ENCODE data around the gene CELA1.
"Not testable (repeated sequence)": the region's sequence is repeated elsewhere in the genome, so short reads cannot be mapped to it uniquely, and the experiment has no call there.

CELA1 gene

DNA sequence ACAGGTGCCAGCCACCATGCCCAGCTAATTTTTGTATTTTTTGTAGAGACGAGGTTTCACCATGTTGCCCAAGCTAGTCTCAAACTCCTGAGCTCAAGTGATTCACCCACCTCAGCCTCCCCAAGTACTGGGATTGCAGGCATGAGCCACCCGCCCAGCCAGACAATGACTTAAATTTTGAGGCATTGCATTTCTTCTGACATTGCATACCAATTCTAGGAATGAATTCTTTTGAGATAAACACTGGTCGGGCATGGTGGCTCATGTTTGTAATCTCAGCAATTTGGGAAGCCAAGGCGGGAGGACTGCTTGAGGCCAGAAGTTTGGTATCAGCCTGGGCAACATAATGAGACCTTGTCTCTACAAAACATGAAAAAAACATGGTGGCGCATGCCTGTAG, 2.5 kb upstream of the CELA1 start:
- no peak for DNase-seq (ENCODE audit: extremely low spot score, insufficient read length, low read depth)

GRCh38 chr12:51348116-51348515, 1.6 kb upstream of the CELA1 start:
- FAIRE-seq (no peak), DNase-seq (ENCODE audit: extremely low spot score, insufficient read length, low read depth) (no peak)

More for the DNA sequence above, 2.5 kb upstream of the CELA1 start:
- no peak for FAIRE-seq

DNA sequence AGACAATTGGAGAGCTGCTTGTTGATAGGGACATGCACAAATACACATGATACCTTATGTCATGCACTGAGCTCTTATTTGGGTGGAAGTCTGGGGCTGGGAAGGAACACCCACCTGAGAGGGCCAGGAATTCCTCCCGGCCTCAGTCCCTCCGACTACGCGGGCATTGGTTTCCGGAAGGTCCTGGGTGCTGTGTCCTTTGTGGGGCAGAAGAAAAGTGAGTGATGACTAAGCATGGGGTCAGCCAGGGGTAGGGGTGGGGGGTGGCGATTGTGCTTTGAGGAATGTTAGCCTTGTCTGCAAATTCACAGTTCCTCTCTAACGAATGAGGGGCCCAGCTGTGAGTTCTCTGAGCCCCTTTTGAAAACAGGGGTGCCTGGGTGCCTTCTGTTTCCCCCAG, 798 bp downstream of the CELA1 start:
- FAIRE-seq (no peak), DNase-seq (ENCODE audit: extremely low spot score, insufficient read length, low read depth) (no peak)

DNA sequence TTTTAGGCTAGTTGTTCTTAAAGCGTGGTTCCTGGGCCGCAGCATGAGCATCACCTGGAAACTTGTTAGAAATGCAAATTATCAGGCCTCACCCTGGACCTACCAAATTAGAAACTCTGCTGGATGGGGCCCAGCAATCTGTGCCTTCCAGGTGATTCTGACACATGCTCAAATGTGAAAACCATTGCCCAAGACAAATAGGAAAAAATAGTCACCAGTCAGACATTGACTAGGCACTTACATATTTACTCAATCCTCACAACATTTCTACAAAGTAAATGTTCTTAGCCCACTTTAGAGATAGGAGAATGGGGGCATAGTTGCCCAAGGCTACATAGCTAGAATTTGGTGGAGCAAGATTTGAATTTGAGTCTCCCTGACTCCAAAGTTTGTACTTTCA, 3.3 kb downstream of the CELA1 start:
- DNase-seq (ENCODE audit: extremely low spot score, insufficient read length, low read depth), result no peak
- peak; percentile 5 for FAIRE-seq

DNA sequence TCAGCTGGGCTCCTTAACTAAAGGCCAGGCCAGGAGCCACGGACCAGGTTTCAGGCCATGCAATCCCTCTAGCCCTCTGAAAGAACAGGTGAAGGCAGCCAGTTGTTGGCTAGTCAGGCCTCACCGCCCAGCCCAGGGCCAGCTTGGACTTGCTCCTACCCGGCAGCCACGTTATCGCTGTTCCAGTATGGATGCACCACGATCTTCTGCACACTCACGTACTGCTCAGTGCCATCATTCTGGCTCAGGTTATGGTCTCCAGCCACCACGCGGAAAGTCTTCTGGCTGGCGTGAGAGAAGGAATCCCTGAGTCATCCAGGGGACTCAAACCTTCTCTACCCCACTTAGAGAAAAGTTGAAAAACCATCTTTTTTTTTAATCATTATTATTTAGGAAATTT, 4.1 kb downstream of the CELA1 start:
- no peak for FAIRE-seq
- DNase-seq (ENCODE audit: extremely low spot score, insufficient read length, low read depth), result no peak

DNA sequence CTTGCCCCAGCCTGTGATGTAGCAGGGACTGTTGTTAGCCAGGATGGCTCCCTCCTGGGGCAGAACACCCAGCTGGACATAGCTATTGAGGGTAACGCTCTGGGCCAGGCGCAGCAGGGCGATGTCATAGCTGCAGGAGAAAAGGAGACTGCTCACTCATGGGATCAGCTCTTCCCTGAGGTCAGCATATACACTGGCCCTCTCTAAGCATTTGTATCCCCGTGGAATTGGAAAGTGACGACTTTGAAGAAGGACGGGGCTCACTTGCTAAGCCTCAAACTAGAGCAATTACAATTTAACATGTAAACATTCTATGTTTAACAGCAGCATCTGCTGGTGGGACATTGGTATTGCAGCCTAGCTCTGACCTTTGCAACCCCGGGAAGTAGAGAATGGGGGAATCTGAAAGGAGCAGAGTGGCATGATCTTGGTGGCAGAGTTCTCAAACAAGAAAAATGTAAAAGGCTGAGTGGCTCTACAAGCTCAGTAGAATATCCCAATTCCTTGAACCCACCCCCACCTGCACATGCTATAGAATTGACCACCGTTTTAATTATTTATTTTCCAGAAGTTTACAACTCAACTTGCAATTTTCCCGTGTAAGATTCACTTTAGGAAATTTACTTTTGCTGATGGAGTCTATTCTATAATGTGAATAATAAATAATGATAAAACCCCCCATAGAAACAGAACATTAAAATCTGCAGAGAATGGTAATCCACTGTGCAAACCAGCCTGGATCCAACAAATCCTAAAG, 5.0 kb downstream of the CELA1 start:
- peak; percentile 75 for FAIRE-seq
- DNase-seq (ENCODE audit: extremely low spot score, insufficient read length, low read depth), result peak; percentile 54

DNA sequence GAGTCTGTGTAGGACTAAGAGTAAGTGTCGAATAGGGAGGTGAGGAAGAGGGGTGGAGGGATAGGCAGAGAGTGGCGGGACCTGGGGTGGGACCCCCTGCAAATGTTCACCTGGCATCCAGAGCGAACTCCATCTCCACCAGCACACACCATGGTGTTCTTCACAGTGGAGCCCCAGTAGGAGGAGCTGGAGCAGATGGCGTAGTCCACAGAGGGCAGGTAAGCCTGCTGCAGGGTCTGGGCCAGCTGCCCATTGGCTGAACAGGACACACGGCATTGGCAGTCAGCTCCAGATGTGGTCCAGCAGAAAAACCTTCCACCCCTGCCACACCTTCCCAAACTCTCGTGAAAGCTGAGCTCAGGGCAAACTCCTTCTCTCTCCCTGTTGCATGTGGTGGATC, 6.7 kb downstream of the CELA1 start:
- no peak for FAIRE-seq
- no peak for DNase-seq (ENCODE audit: extremely low spot score, insufficient read length, low read depth)

GRCh38 chr12:51337336-51337735, 9.1 kb downstream of the CELA1 start:
- not testable (repeated sequence) for DNase-seq (ENCODE audit: extremely low spot score, insufficient read length, low read depth); FAIRE-seq

- no peak for FAIRE-seq
- DNase-seq (ENCODE audit: extremely low spot score, insufficient read length, low read depth), result no peak
Measured at GRCh38 chr12:51335931-51336330, 10.5 kb downstream of the CELA1 start.

DNA sequence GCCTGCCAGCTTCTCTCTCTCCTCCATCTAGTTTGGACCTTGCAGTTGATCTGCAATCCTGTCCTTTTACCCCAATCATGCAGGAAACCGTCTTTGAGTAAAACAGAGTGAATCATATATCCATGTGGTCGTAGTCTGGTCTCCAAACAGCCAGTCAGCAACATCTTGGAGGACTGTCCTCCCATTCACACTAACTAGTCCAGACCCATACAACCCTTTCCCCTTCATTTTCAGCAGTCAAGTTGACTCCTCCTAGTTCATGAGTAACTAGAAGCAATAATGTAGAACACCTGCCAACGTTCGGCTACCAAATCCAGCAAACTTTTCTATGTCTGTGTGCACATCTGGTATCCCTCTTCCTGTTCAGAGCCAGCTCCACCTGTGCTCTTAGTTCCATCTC, 11.7 kb downstream of the CELA1 start:
- no peak for FAIRE-seq
- DNase-seq (ENCODE audit: extremely low spot score, insufficient read length, low read depth), result no peak

DNA sequence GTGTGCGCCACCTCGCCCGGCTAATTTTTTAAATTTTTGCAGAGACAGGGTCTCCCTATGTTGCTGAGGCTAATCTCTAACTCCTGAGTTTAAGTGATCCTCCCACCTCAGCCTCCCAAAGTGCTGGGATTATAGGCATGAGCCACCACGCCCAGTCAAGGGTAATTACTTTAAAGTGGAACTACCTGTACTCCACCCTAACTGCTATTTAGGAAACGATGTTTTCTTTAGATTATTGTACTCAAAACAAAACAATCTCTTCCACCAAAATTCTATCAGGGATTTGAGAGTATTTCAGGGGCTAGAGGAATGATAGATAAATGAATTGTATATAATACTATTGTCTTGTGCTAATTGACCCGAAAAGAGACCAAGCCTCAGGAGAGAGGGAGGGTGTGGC, 12.9 kb downstream of the CELA1 start:
- FAIRE-seq, result no peak

DNA sequence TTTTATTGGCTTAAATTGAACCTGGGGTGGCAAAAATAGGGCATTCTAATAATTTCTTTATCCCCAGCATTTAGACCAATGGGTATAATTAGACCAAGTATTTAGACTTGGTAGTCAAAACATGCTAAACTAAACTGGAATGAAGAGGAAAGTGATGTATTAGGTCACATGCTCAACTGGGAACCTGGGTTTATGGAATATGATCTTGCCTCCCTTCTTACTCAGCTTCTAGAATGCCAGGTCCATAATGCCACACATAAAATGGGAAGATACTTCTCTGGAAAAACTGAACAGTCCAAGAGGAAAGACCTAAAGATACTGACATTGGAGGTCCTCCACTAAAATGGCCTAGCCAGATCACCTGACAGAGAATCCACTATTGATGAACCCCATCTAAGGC, 16.3 kb downstream of the CELA1 start:
- no peak for FAIRE-seq

More for the DNA sequence above, 12.9 kb downstream of the CELA1 start:
- no peak for DNase-seq (ENCODE audit: extremely low spot score, insufficient read length, low read depth)

GRCh38 chr12:51329742-51330141, 16.7 kb downstream of the CELA1 start:
- no peak for DNase-seq (ENCODE audit: extremely low spot score, insufficient read length, low read depth)
- FAIRE-seq, result no peak

More for the DNA sequence above, 16.3 kb downstream of the CELA1 start:
- DNase-seq (ENCODE audit: extremely low spot score, insufficient read length, low read depth), result no peak

DNA sequence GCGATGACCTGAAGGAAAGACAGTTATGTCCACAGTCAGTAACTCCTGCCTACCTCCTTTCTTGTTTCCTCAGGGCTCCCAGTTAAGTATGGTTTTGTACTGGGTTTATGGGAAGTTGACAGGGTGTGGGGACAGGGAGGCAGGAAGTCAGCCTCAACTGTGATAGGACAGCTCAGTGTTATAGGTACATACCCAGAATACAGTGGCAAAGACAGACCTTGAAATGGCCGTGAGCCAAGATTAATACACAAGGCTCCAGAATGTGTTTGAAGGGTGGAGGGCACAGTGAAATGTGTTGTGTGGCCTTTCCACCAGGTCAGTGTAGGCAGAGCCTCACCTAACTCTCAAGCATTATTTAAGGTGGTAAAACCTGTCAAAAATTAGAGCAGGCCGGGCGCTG, 17.9 kb downstream of the CELA1 start:
- DNase-seq (ENCODE audit: extremely low spot score, insufficient read length, low read depth) (no peak), FAIRE-seq (no peak)

- FAIRE-seq (peak; percentile 75), DNase-seq (ENCODE audit: extremely low spot score, insufficient read length, low read depth) (peak; percentile 46)
Measured at GRCh38 chr12:51326698-51327439, 19.6 kb downstream of the CELA1 start.

DNA sequence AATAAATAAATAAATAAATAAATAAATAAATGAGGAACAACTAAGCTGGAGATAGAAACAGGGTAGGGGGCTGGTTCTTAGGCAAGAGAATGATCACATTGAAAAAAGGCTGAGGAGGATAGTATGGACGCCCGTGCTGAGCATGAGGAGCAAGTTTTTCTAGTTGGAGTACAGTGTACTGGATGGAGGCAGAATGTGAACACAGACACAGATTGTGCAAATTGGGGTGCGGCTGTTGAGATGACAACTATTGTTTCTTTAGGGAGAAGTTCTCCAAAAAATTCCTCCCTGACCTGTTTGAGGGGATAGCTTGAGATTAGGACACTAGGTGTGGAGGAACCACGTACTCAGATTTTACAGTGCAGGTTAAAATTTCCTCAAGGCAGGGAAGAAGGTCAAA, 21.5 kb downstream of the CELA1 start:
- DNase-seq (ENCODE audit: extremely low spot score, insufficient read length, low read depth), result no peak
- FAIRE-seq, result no peak

DNA sequence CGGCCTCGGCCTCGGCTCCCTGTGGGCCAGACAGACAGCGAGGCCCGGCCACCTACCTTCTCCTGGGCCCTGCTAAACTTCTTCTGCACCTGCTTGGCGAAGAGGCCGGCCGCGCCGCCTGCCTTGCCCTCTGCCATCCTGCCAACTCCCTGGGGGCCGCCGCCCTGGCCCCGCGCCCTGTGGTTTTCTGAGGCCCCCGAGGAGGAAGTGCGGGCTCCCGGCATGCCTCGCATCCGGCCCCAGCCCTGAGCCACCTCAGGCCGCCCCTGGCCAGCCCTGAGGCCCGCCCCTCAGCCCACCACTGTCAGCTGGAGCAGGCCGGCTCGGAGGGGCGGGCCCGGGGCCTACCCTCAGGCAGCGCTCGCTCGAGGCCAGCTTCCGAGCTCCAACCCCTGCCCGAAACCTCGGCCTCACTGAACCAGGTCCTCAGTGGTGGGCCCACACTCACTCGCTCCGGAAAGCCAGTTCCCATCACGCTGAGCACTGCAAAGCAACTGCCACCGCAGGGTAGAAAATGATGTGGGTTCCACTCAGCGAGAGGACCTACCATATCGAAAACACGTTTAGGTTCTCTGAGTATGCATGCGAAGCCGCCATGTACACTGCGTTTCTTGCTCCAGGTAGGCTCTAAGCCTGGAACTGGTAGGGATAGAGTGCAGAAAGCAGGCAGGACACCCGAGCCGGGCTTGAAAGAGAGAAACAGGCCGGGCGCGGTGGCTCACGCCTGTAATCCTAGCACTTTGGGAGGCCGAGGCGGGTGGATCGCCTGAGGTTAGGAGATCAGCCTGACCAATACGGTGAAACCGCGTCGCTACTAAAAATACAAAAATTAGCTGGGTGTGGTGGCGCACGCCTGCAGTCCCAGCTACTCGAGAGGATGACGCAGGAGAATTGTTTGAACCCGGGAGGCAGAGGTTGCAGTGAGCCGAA, 22.2 kb downstream of the CELA1 start, which contains the start of gene BIN2:
TSS of gene BIN2 (minus strand) at position 209 of the 930 bp plus-strand sequence. CDS start at position 137, 72 bp downstream.
- FAIRE-seq (peak; percentile 15), DNase-seq (ENCODE audit: extremely low spot score, insufficient read length, low read depth) (peak; percentile 72)

- FAIRE-seq (no peak), DNase-seq (ENCODE audit: extremely low spot score, insufficient read length, low read depth) (no peak)
Measured at GRCh38 chr12:51323317-51323960, 23.0 kb downstream of the CELA1 start.

DNA sequence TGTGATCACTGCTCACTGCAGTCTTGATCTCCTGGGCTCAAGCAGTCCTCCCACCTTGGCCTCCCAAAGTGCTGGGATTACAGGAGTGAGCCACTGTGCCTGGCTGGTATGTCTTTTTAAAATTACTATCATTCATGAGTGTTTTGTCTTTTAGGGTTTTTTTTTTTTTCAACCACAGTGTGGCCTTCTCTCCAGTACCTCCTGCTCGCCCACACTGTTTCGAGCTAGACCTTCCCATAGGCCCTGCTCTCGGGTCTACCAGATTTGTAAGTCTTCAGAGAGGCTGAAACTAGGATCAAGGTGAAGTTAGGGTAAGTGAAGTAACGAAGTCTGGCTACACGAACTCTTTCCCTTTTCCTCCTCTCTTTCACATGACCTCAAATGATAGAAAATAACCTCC, 24.0 kb downstream of the CELA1 start:
- no peak for FAIRE-seq
- no peak for DNase-seq (ENCODE audit: extremely low spot score, insufficient read length, low read depth)

DNA sequence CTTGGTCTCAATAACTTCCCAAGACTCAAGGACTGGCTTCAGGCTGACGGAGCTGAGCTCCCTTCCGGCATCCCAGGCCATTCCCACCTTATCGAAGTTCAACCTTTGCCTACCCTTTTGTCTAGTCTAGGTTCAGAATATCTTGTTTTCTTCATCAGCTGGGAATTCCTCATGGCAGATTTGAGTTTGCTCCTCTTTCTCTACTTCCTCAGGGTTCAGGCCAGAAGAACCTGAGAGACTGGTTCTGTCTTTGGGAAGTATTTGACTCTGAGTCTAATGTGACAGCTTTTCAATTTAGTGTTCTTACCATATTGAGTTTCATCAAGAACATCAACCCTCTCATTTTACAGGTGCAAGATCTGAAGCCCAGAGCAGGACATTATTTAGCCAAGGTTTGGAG, 24.6 kb downstream of the CELA1 start:
- DNase-seq (ENCODE audit: extremely low spot score, insufficient read length, low read depth), result no peak
- FAIRE-seq, result no peak

All from GM18507 (cell line).